HepG2 (cell line): ENCODE results near the gene TMEM218. TPM values are rescaled to one million over a fixed set of nuclear protein-coding genes. Genes with fewer than 3 reads are reported as not detected.

Source experiments
- ATAC-seq: fragments of 200-7000 bp; cut with Tn5 transposase; 3 replicates; pipeline ENCODE4 v1.9.1; 2020; ENCODE audit warnings: mild to moderate bottlenecking, moderate library complexity
- BruUV-seq: library from RNA; stranded (reverse); fragments of 400-500 nt; replicated peaks from 2 replicates; lab custom pipeline; 2021; lab: Mats Ljungman, UMichigan
- CTCF ChIA-PET: fragments of 300-600 bp; formaldehyde crosslinking; extraction: SDS; loops from one replicate; lab custom pipeline; 2021; ENCODE audit warnings: low total read pairs, inconsistent platforms, low intra/inter-chr PET ratio; lab: Yijun Ruan, JAX
- POLR2A ChIA-PET: fragments of 350-600 bp; sonication (Branson Sonifier 250); formaldehyde crosslinking; loops from one replicate; lab custom pipeline; 2020; ENCODE audit warnings: antibody characterized with exemption, inconsistent platforms; lab: Yijun Ruan, JAX
- DNase-seq: peaks from one replicate; pipeline ENCODE4 v3.0.0-alpha.2; 2015; ENCODE audit warnings: low spot score
- FAIRE-seq: peaks from 3 replicates; lab custom pipeline; 2011; peaks lifted over from hg19 to GRCh38; lab: Jason Lieb, UNC
- H2AFZ ChIP-seq: one replicate; pipeline ENCODE4 v1.6.1; 2011; ENCODE audit warnings: low read length, inconsistent platforms
- H3K27ac ChIP-seq: fragments of 300-600 bp; 3 replicates; pipeline ENCODE4 v1.8.0; 2011; ENCODE audit warnings: mixed run types, mild to moderate bottlenecking, mixed read lengths, low read length, inconsistent platforms; ENCODE audit not compliant: insufficient read depth; ENCODE audit errors: extremely low read length
- H3K27me3 ChIP-seq, 2 experiments: fragments of 200-600 bp in 1 of 2; 2 replicates in 1 of 2; 3 replicates in 1 of 2; pipeline versions ENCODE4 v1.6.0 to v1.8.0; 2011; ENCODE audit warnings: low read length in 2 of 2, mild to moderate bottlenecking in 2 of 2, moderate library complexity in 2 of 2, inconsistent platforms in 1 of 2; ENCODE audit not compliant: insufficient read depth in 2 of 2, control insufficient read depth in 1 of 2
- H3K36me3 ChIP-seq, 2 experiments: fragments of 200-600 bp in 1 of 2; replicated peaks in 1 of 2; 2 replicates in 1 of 2; 3 replicates in 1 of 2; pipeline versions ENCODE4 v1.5.1 to v1.8.0; 2011; ENCODE audit warnings: low read length in 2 of 2, inconsistent platforms in 1 of 2; ENCODE audit not compliant: insufficient read depth in 2 of 2, control insufficient read depth in 1 of 2
- H3K4me1 ChIP-seq: 2 replicates; pipeline ENCODE4 v1.5.1; 2012; ENCODE audit warnings: low read length, inconsistent platforms; ENCODE audit not compliant: insufficient read depth
- H3K4me2 ChIP-seq: 2 replicates; pipeline ENCODE4 v1.6.0; 2011; ENCODE audit warnings: low read depth, low read length, inconsistent platforms
- H3K4me3 ChIP-seq, 3 experiments: fragments of 200-600 bp in 1 of 3; sonication (generic), shearing (Covaris generic) in 1 of 3; replicated peaks in 1 of 3; 2 replicates each; pipeline ENCODE4 v1.5.1; 2011 to 2016; ENCODE audit warnings: low read length in 3 of 3, inconsistent platforms in 2 of 3, low read depth in 2 of 3, mild to moderate bottlenecking in 2 of 3, control low read depth in 1 of 3, mixed read lengths in 1 of 3; ENCODE audit not compliant: insufficient read depth in 1 of 3
- H3K79me2 ChIP-seq: one replicate; pipeline ENCODE4 v1.6.1; 2011; ENCODE audit warnings: low read length, inconsistent platforms; ENCODE audit not compliant: insufficient read depth
- H3K9ac ChIP-seq: 2 replicates; pipeline ENCODE4 v1.6.0; 2011; ENCODE audit warnings: mild to moderate bottlenecking, low read depth, low read length, inconsistent platforms; ENCODE audit not compliant: insufficient read depth
- H3K9me3 ChIP-seq: 2 replicates; pipeline ENCODE4 v1.5.1; 2012; ENCODE audit warnings: mild to moderate bottlenecking, low read length
- H4K20me1 ChIP-seq: 2 replicates; pipeline ENCODE4 v1.6.0; 2011; ENCODE audit warnings: inconsistent platforms, mild to moderate bottlenecking, low read length, moderate library complexity; ENCODE audit not compliant: insufficient read depth
- ATF7 ChIP-seq, 2 experiments: fragments of 450-650 bp in 1 of 2; sonication (generic) in 1 of 2; formaldehyde crosslinking in 1 of 2; IDR thresholded peaks; 2 replicates each; pipeline versions ENCODE4 v1.4.0 to v1.6.1; 2016 to 2020; ENCODE audit warnings: antibody characterized with exemption in 1 of 2, mild to moderate bottlenecking in 1 of 2, missing genetic modification reagents in 1 of 2
- E2F1 ChIP-seq: sonication (generic); formaldehyde crosslinking; IDR thresholded peaks from 2 replicates; pipeline ENCODE4 v1.5.0; 2020; ENCODE audit warnings: missing genetic modification reagents
- HIC2 ChIP-seq: sonication (generic); formaldehyde crosslinking; IDR thresholded peaks from 2 replicates; pipeline ENCODE4 v1.9.0; 2022; ENCODE audit warnings: low read depth, missing genetic modification reagents
- KAT2B ChIP-seq: fragments of 150-350 bp; IDR thresholded peaks from 2 replicates; pipeline ENCODE4 v1.6.1; 2014; ENCODE audit warnings: low read depth, low read length, borderline replicate concordance
- NCOA1 ChIP-seq: sonication (generic); formaldehyde crosslinking; IDR thresholded peaks from 2 replicates; pipeline ENCODE4 v1.9.0; 2021; ENCODE audit warnings: missing genetic modification reagents
- NRL ChIP-seq: sonication (generic); formaldehyde crosslinking; IDR thresholded peaks from 2 replicates; pipeline ENCODE4 v1.5.0; 2020; ENCODE audit warnings: missing genetic modification reagents, mild to moderate bottlenecking, moderate library complexity, borderline replicate concordance
- RFXANK ChIP-seq: IDR thresholded peaks from 2 replicates; pipeline ENCODE4 v1.6.1; 2016
- TRIM22 ChIP-seq: fragments of 450-650 bp; IDR thresholded peaks from 2 replicates; pipeline ENCODE4 v1.6.1; 2017
- ZFAT ChIP-seq: sonication (generic); formaldehyde crosslinking; conservative IDR thresholded peaks from 2 replicates; pipeline ENCODE4 v1.8.1; 2023; ENCODE audit warnings: missing genetic modification reagents, inconsistent platforms
- ZFP82 ChIP-seq: sonication (generic); formaldehyde crosslinking; IDR thresholded peaks from 2 replicates; pipeline ENCODE4 v1.5.1; 2020; ENCODE audit warnings: mild to moderate bottlenecking, missing genetic modification reagents, borderline replicate concordance
- ZNF18 ChIP-seq: sonication (generic); formaldehyde crosslinking; IDR thresholded peaks from 2 replicates; pipeline ENCODE4 v1.8.0; 2022; ENCODE audit warnings: mild to moderate bottlenecking, missing genetic modification reagents; ENCODE audit not compliant: insufficient replicate concordance
- ZNF703 ChIP-seq: sonication (generic); formaldehyde crosslinking; IDR thresholded peaks from 2 replicates; pipeline ENCODE4 v1.5.1; 2020; ENCODE audit warnings: missing genetic modification reagents, mild to moderate bottlenecking, moderate library complexity, borderline replicate concordance
- WGBS: methylation state at CpG from one replicate; pipeline ENCODE4 v1.1.6; 2017; ENCODE audit warnings: low lambda C conversion rate; 5-methylcytosine and 5-hydroxymethylcytosine counted together
- in situ Hi-C: cut with HindIII; loops from 2 replicates; pipeline ENCODE4 v1.10.0; 2017; ENCODE audit warnings: low pct_unique_long_range_greater_than_20kb; ENCODE audit not compliant: extremely low pct_ligation_motif_present
- intact Hi-C: fragments of 100-400 bp; cut with micrococcal nuclease; formaldehyde crosslinking; loops from one replicate; pipeline ENCODE4 v1.10.0; 2022; ENCODE audit not compliant: unreplicated experiment
- polyA plus RNA-seq, 8 experiments: library from polyadenylated mRNA; depleted of rRNA in 3 of 8; stranded (reverse) in 7 of 8; unstranded in 1 of 8; fragments of >200 nt; fragmentation: Illumina TruSeq in 4 of 8; extraction: Trizol in 4 of 8; gene quantifications; 2 replicates each; pipeline versions ENCODE4 v1.2.1 to v1.2.3, GENCODE V29; 2011 to 2016; ENCODE audit warnings: low read depth in 4 of 8, missing spikeins in 1 of 8, mixed read lengths in 1 of 8; ENCODE audit not compliant: insufficient read depth in 1 of 8
- total RNA-seq, 5 experiments: library from RNA; depleted of rRNA; stranded (reverse); fragments of >200 nt; fragmentation: Illumina TruSeq; extraction: Trizol; gene quantifications; 2 replicates each; pipeline ENCODE4 v1.2.3, GENCODE V29; 2016; ENCODE audit warnings: low read depth in 1 of 5

Gene TMEM218
- total and polyA plus RNA-seq, 2 of the 13 experiments (the other 11 are each of a cell fraction or from before 2014, with no cell fraction given), result 11.8 to 14.0 TPM

GRCh38 chr11:125132071-125132470, 20.6 kb upstream of the TMEM218 start:
- Histone ChIP-seq H3K27ac (no peak overlapping the region), H3K4me2 (no peak overlapping the region), H3K9ac (no peak overlapping the region), H3K36me3 (no peaks in the 10 kb centered on the region), H3K9me3 (no peaks in the 10 kb centered on the region), H2AFZ (no peak overlapping the region), H3K27me3 (peaks cover 3 to 38% of the 10 kb centered on the region in 2 experiments; a peak in 4 of 5 replicates), H4K20me1 (no peaks in the 10 kb centered on the region), H3K4me3 (no peak overlapping the region), H3K4me1 (no peaks in the 10 kb centered on the region), H3K79me2 (no peaks in the 10 kb centered on the region)
- in situ Hi-C loops (no loop called here), intact Hi-C loops (no loop called here)
- POLR2A ChIA-PET, result no interaction called here
- ATAC-seq, result no peak
- BruUV-seq, result no TSS peak
- FAIRE-seq, result no peak
- 3% methylated on average over 1 of the region's 1 CpG for WGBS
- peak; percentile 89 for TF ChIP-seq ATF7 (IDR thresholded peaks at IDR 0.05)
- no peak for TF ChIP-seq ATF7 (CRISPR knock-in tag; IDR thresholded peaks at IDR 0.05)
- TF ChIP-seq HIC2 (CRISPR knock-in tag), result no peak
- no peak for TF ChIP-seq ZFP82 (CRISPR knock-in tag)
- no peak for TF ChIP-seq NCOA1 (CRISPR knock-in tag)
- TF ChIP-seq NRL, result no peak
- CTCF ChIA-PET, result no interaction called here
- DNase-seq, result no peak

- no peak overlapping the region for H3K4me3 ChIP-seq
- H3K79me2 ChIP-seq, result no peaks in the 10 kb centered on the region
- ATAC-seq, result no peak
- no peaks in the 10 kb centered on the region for H3K9me3 ChIP-seq
- H3K4me2 ChIP-seq, result 0 out of 2 replicates have a peak overlapping the region, but pooled peaks have one; percentile 29
- no peaks in the 10 kb centered on the region for H3K36me3 ChIP-seq
- no peak overlapping the region for H3K27ac ChIP-seq
- no peak overlapping the region for H2AFZ ChIP-seq
- 55% methylated on average over 22 of the region's 22 CpGs for WGBS
- POLR2A ChIA-PET, result no interaction called here
- BruUV-seq, result no TSS peak
- in situ Hi-C loops (no loop called here), intact Hi-C loops (no loop called here)
- H3K9ac ChIP-seq, result no peak overlapping the region
- H4K20me1 ChIP-seq, result no peaks in the 10 kb centered on the region
- no peak for DNase-seq
- peaks cover 3 to 33% of the 10 kb centered on the region in 2 experiments; a peak in 3 of 5 replicates for H3K27me3 ChIP-seq
- FAIRE-seq, result no peak
- CTCF ChIA-PET, result no interaction called here
- H3K4me1 ChIP-seq, result no peaks in the 10 kb centered on the region
- TF ChIP-seq ZNF703 (CRISPR knock-in tag), result no peak
- TF ChIP-seq KAT2B, result no peak
- TF ChIP-seq TRIM22, result no peak
- no peak for TF ChIP-seq ZFAT (CRISPR knock-in tag)
- TF ChIP-seq RFXANK (CRISPR knock-in tag), result no peak
- no peak for TF ChIP-seq E2F1 (CRISPR knock-in tag)
- no peak for TF ChIP-seq ZNF18
Observed at GRCh38 chr11:125129316-125129993, 18.0 kb upstream of the TMEM218 start.
